Keratinocyte (primary cell): Measurements from ENCODE around the gene METTL2B. TPM values are rescaled to one million over a fixed set of nuclear protein-coding genes. Genes with fewer than 3 reads are reported as not detected.
A peak's percentile ranks its signal among the peaks of the same experiment; 100 is the strongest.
"Not testable (repeated sequence)": the region's sequence is repeated elsewhere in the genome, so short reads cannot be mapped to it uniquely, and the experiment has no call there.

Experiments
- DNase-seq: peaks from one replicate; pipeline ENCODE4 v3.0.0-alpha.2; 2011; ENCODE audit warnings: low read depth, missing footprints, low spot score
- FAIRE-seq: peaks from 2 replicates; lab custom pipeline; 2011; peaks lifted over from hg19 to GRCh38; lab: Jason Lieb, UNC
- H2AFZ ChIP-seq: 2 replicates; pipeline ENCODE4 v1.6.0; 2012; ENCODE audit warnings: low read length, control low read depth, inconsistent platforms; ENCODE audit not compliant: control insufficient read depth
- H3K27ac ChIP-seq: 2 replicates; pipeline ENCODE4 v1.5.1; 2011; ENCODE audit warnings: low read length; ENCODE audit not compliant: control insufficient read depth, insufficient read depth
- H3K27me3 ChIP-seq: 3 replicates; pipeline ENCODE4 v1.6.0; 2011; ENCODE audit warnings: low read length; ENCODE audit not compliant: control insufficient read depth, insufficient read depth; ENCODE audit errors: extremely low read depth
- H3K36me3 ChIP-seq, 2 experiments: 2 replicates in 1 of 2; 3 replicates in 1 of 2; pipeline ENCODE4 v1.5.1; 2011; ENCODE audit warnings: low read length in 2 of 2, mild to moderate bottlenecking in 1 of 2; ENCODE audit not compliant: control insufficient read depth in 2 of 2, insufficient read depth in 2 of 2; ENCODE audit errors: extremely low read depth in 1 of 2
- H3K4me1 ChIP-seq: 3 replicates; pipeline ENCODE4 v1.5.1; 2011; ENCODE audit warnings: low read length; ENCODE audit not compliant: control insufficient read depth, insufficient read depth; ENCODE audit errors: extremely low read depth
- H3K4me2 ChIP-seq: 3 replicates; pipeline ENCODE4 v1.6.0; 2011; ENCODE audit warnings: low read depth, low read length; ENCODE audit not compliant: control insufficient read depth, insufficient read depth; ENCODE audit errors: extremely low read depth
- H3K4me3 ChIP-seq, 3 experiments: fragments of 200-600 bp in 1 of 3; sonication (generic) in 1 of 3; 2 replicates in 2 of 3; 3 replicates in 1 of 3; pipeline ENCODE4 v1.5.1; 2011 to 2016; ENCODE audit warnings: low read length in 3 of 3, mild to moderate bottlenecking in 3 of 3, control low read depth in 2 of 3, inconsistent platforms in 1 of 3, low read depth in 1 of 3, mixed read lengths in 1 of 3, mixed run types in 1 of 3, moderate library complexity in 1 of 3; ENCODE audit not compliant: control insufficient read depth in 2 of 3, insufficient read depth in 2 of 3; ENCODE audit errors: extremely low read depth in 1 of 3
- H3K79me2 ChIP-seq: 2 replicates; pipeline ENCODE4 v1.6.0; 2012; ENCODE audit warnings: low read length; ENCODE audit not compliant: control insufficient read depth, insufficient read depth
- H3K9ac ChIP-seq: 3 replicates; pipeline ENCODE4 v1.6.0; 2011; ENCODE audit warnings: low read length; ENCODE audit not compliant: control insufficient read depth, insufficient read depth; ENCODE audit errors: extremely low read depth
- H3K9me1 ChIP-seq: 3 replicates; pipeline ENCODE4 v1.6.0; 2011; ENCODE audit warnings: low read length; ENCODE audit not compliant: control insufficient read depth, insufficient read depth; ENCODE audit errors: extremely low read depth
- H3K9me3 ChIP-seq: 2 replicates; pipeline ENCODE4 v1.5.1; 2012; ENCODE audit warnings: low read depth, low read length; ENCODE audit not compliant: control insufficient read depth
- H4K20me1 ChIP-seq: 3 replicates; pipeline ENCODE4 v1.6.0; 2011; ENCODE audit warnings: low read length; ENCODE audit not compliant: control insufficient read depth, insufficient read depth; ENCODE audit errors: extremely low read depth
- CTCF ChIP-seq, 3 experiments: IDR thresholded peaks in 1 of 3; conservative IDR thresholded peaks in 1 of 3; optimal IDR thresholded peaks in 1 of 3; 2 replicates in 2 of 3; 3 replicates in 1 of 3; pipeline versions ENCODE3 to v1.5.1; 2011; ENCODE audit warnings: low read length in 3 of 3, mild to moderate bottlenecking in 3 of 3, moderate library complexity in 2 of 3, control low read depth in 1 of 3, inconsistent platforms in 1 of 3; ENCODE audit not compliant: insufficient read depth in 2 of 3; ENCODE audit errors: extremely low read depth in 1 of 3
- EZH2 ChIP-seq: IDR thresholded peaks from one replicate; pipeline ENCODE4 v1.6.1; 2012; ENCODE audit warnings: inconsistent platforms, mild to moderate bottlenecking, low read length, moderate library complexity
- dilution Hi-C: fragments of 300-500 bp; cut with MboI; formaldehyde crosslinking; loops from one replicate; pipeline ENCODE4 v1.7.0; 2020; ENCODE audit warnings: low sequenced_read_pairs; ENCODE audit not compliant: extremely low pct_ligation_motif_present
- polyA plus RNA-seq, 5 experiments: library from polyadenylated mRNA; depleted of rRNA in 3 of 5; stranded (reverse) in 3 of 5; stranded (forward) in 1 of 5; unstranded in 1 of 5; fragments of >200 nt; gene quantifications; 1 replicate in 1 of 5; 2 replicates in 3 of 5; 3 replicates in 1 of 5; pipeline versions ENCODE4 v1.2.1 to v1.2.3, GENCODE V29; 2011 to 2012; ENCODE audit warnings: missing spikeins in 2 of 5, low read depth in 1 of 5, low replicate concordance in 1 of 5

METTL2B gene
- polyA plus RNA-seq, 1 donor (not counting 4 experiments of a cell fraction or from before 2014, with no cell fraction given) = 30.7 TPM

- Histone ChIP-seq H3K79me2 (peaks cover 32% of the 10 kb centered on the region), H3K36me3 (no peaks in the 10 kb centered on the region), H3K9ac (peak overlapping the region; percentile 92), H3K9me3 (no peaks in the 10 kb centered on the region), H4K20me1 (no peaks in the 10 kb centered on the region), H2AFZ (no peak overlapping the region), H3K27me3 (no peaks in the 10 kb centered on the region), H3K9me1 (no peaks in the 10 kb centered on the region), H3K27ac (peak overlapping the region; percentile 52), H3K4me3 (peak overlapping the region; percentile 60 to 66 (median 61)), H3K4me1 (peaks cover 11% of the 10 kb centered on the region), H3K4me2 (peak overlapping the region; percentile 75)
- TF ChIP-seq EZH2 = no peak
- no peak for TF ChIP-seq CTCF (optimal IDR thresholded peaks at IDR 0.05 in 1 of 3, IDR thresholded peaks at IDR 0.05 in 1 of 3, conservative IDR thresholded peaks at IDR 0.05 in 1 of 3; ENCODE audit: extremely low read depth in 1 of 3, insufficient read depth in 2 of 3, low read length in 3 of 3)
- dilution Hi-C loops = no loop called here
- FAIRE-seq (no peak), DNase-seq (no peak)
These were observed 54.2 kb downstream of the METTL2B start for GRCh38 chr7:128530855-128531104.

- H3K9me3 ChIP-seq, H3K4me1 ChIP-seq, H3K27me3 ChIP-seq, H3K36me3 ChIP-seq, H3K4me2 ChIP-seq, FAIRE-seq, DNase-seq, H4K20me1 ChIP-seq, H3K9me1 ChIP-seq, H2AFZ ChIP-seq, dilution Hi-C loops: not testable (repeated sequence)
- peak overlapping the region; percentile 92 for H3K9ac ChIP-seq
- peak overlapping the region; percentile 66 to 84 (median 71) for H3K4me3 ChIP-seq
- H3K79me2 ChIP-seq = peaks cover 36% of the 10 kb centered on the region
- peak overlapping the region; percentile 72 for H3K27ac ChIP-seq
These were observed 54.8 kb downstream of the METTL2B start for GRCh38 chr7:128531105-128531954.

GRCh38 chr7:128531955-128532478 lies 55.5 kb downstream of the METTL2B start:
- peak overlapping the region; percentile 51 for H2AFZ ChIP-seq

GRCh38 chr7:128532956-128533355 lies 56.4 kb downstream of the METTL2B start:
- H3K4me1 ChIP-seq, H4K20me1 ChIP-seq, H2AFZ ChIP-seq, FAIRE-seq, DNase-seq, H3K36me3 ChIP-seq, dilution Hi-C loops, H3K27me3 ChIP-seq, H3K9me3 ChIP-seq, H3K9me1 ChIP-seq: not testable (repeated sequence)
- peak overlapping the region; percentile 73 for H3K4me2 ChIP-seq
- H3K9ac ChIP-seq = peak overlapping the region; percentile 92
- peaks cover 40% of the 10 kb centered on the region for H3K79me2 ChIP-seq
- H3K27ac ChIP-seq = peak overlapping the region; percentile 72
- peak overlapping the region; percentile 66 to 84 (median 71) for H3K4me3 ChIP-seq

More at GRCh38 chr7:128531955-128532478, 55.5 kb downstream of the METTL2B start:
- peak overlapping the region; percentile 66 to 84 (median 71) for H3K4me3 ChIP-seq
- H3K36me3 ChIP-seq, H3K27me3 ChIP-seq, H3K9me3 ChIP-seq, dilution Hi-C loops, H3K9me1 ChIP-seq, H4K20me1 ChIP-seq, H3K4me1 ChIP-seq, FAIRE-seq, DNase-seq: not testable (repeated sequence)
- peak overlapping the region; percentile 92 for H3K9ac ChIP-seq
- peak overlapping the region; percentile 72 for H3K27ac ChIP-seq
- H3K79me2 ChIP-seq = peaks cover 37% of the 10 kb centered on the region
- peak overlapping the region; percentile 73 for H3K4me2 ChIP-seq
